ENCODE results near the gene CALR3. TPM values are rescaled to one million over a fixed set of nuclear protein-coding genes. Genes with fewer than 3 reads are reported as not detected.
A peak's percentile ranks its signal among the peaks of the same experiment; 100 is the strongest.

CALR3 gene
- total and polyA plus RNA-seq, 2 of the 13 experiments (the other 11 are each of a cell fraction or from before 2014, with no cell fraction given): not detected

DNA sequence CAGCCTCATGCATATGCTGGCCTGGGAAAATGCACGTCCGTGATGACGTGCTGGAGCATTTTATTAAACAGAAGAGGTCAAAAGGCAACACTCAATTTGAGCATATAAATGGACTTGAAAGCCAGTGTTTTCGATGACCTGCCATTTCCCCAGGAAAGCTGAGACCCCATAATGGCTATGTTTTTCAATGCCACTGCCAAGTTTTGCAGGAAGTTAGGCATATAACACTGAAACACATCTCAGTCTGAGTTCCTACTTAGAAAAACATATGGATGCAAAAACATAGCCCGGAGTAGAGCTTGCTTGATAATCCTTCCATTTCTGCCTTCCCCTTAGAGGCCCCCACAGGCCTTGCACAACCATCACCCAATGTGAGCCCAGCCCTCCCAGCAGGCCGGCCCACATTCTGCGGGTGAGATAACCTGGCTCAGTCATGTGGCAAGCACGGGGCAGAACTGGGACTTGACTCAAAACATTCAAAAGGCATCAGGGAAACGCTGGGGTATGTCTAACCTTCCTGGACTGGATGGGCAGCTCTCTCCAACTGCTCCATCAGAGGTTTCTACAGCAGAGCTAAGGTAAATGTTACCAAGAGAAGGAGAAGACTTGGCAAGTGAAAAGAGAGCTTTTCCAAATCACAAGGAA is 49.1 kb downstream of the CALR3 start (continued):
- no peak for TF ChIP-seq ZHX1 (CRISPR knock-in tag; IDR thresholded peaks at IDR 0.05; ENCODE audit: low read depth)
- no peak for TF ChIP-seq CC2D1A (CRISPR knock-in tag; IDR thresholded peaks at IDR 0.05)
- TF ChIP-seq EED (CRISPR knock-in tag; IDR thresholded peaks at IDR 0.05): no peak
- no peak for TF ChIP-seq ZNF180 (CRISPR knock-in tag; IDR thresholded peaks at IDR 0.05; ENCODE audit: borderline replicate concordance, low read depth)
- TF ChIP-seq SNAPC2 (CRISPR knock-in tag; IDR thresholded peaks at IDR 0.05): no peak
- TF ChIP-seq, protein P1, sequence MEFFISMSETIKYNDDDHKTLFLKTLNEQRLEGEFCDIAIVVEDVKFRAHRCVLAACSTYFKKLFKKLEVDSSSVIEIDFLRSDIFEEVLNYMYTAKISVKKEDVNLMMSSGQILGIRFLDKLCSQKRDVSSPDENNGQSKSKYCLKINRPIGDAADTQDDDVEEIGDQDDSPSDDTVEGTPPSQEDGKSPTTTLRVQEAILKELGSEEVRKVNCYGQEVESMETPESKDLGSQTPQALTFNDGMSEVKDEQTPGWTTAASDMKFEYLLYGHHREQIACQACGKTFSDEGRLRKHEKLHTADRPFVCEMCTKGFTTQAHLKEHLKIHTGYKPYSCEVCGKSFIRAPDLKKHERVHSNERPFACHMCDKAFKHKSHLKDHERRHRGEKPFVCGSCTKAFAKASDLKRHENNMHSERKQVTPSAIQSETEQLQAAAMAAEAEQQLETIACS (CRISPR knock-in tag; IDR thresholded peaks at IDR 0.05): no peak
- no peak for TF ChIP-seq ZNF589 (CRISPR knock-in tag; conservative IDR thresholded peaks at IDR 0.05)
- no peak for TF ChIP-seq SIN3B (IDR thresholded peaks at IDR 0.05; ENCODE audit: low read length)
- TF ChIP-seq, protein P2, sequence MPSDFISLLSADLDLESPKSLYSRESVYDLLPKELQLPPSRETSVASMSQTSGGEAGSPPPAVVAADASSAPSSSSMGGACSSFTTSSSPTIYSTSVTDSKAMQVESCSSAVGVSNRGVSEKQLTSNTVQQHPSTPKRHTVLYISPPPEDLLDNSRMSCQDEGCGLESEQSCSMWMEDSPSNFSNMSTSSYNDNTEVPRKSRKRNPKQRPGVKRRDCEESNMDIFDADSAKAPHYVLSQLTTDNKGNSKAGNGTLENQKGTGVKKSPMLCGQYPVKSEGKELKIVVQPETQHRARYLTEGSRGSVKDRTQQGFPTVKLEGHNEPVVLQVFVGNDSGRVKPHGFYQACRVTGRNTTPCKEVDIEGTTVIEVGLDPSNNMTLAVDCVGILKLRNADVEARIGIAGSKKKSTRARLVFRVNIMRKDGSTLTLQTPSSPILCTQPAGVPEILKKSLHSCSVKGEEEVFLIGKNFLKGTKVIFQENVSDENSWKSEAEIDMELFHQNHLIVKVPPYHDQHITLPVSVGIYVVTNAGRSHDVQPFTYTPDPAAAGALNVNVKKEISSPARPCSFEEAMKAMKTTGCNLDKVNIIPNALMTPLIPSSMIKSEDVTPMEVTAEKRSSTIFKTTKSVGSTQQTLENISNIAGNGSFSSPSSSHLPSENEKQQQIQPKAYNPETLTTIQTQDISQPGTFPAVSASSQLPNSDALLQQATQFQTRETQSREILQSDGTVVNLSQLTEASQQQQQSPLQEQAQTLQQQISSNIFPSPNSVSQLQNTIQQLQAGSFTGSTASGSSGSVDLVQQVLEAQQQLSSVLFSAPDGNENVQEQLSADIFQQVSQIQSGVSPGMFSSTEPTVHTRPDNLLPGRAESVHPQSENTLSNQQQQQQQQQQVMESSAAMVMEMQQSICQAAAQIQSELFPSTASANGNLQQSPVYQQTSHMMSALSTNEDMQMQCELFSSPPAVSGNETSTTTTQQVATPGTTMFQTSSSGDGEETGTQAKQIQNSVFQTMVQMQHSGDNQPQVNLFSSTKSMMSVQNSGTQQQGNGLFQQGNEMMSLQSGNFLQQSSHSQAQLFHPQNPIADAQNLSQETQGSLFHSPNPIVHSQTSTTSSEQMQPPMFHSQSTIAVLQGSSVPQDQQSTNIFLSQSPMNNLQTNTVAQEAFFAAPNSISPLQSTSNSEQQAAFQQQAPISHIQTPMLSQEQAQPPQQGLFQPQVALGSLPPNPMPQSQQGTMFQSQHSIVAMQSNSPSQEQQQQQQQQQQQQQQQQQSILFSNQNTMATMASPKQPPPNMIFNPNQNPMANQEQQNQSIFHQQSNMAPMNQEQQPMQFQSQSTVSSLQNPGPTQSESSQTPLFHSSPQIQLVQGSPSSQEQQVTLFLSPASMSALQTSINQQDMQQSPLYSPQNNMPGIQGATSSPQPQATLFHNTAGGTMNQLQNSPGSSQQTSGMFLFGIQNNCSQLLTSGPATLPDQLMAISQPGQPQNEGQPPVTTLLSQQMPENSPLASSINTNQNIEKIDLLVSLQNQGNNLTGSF (CRISPR knock-in tag; IDR thresholded peaks at IDR 0.05): no peak
- no peak for TF ChIP-seq ZNF234 (CRISPR knock-in tag; conservative IDR thresholded peaks at IDR 0.05)
- TF ChIP-seq ZNF432 (CRISPR knock-in tag; IDR thresholded peaks at IDR 0.05; ENCODE audit: borderline replicate concordance): no peak
- TF ChIP-seq SNRNP70 (IDR thresholded peaks at IDR 0.05; ENCODE audit: low read depth, low read length): no peak
- TF ChIP-seq ZNF75D (CRISPR knock-in tag; IDR thresholded peaks at IDR 0.05; ENCODE audit: borderline replicate concordance): no peak
- no peak for TF ChIP-seq ZNF607 (CRISPR knock-in tag; IDR thresholded peaks at IDR 0.05; ENCODE audit: borderline replicate concordance)
- TF ChIP-seq ELF1 (CRISPR knock-in tag; IDR thresholded peaks at IDR 0.05): peak; percentile 39; the same call in 1 of the 2 replicates
- TF ChIP-seq, protein P3, sequence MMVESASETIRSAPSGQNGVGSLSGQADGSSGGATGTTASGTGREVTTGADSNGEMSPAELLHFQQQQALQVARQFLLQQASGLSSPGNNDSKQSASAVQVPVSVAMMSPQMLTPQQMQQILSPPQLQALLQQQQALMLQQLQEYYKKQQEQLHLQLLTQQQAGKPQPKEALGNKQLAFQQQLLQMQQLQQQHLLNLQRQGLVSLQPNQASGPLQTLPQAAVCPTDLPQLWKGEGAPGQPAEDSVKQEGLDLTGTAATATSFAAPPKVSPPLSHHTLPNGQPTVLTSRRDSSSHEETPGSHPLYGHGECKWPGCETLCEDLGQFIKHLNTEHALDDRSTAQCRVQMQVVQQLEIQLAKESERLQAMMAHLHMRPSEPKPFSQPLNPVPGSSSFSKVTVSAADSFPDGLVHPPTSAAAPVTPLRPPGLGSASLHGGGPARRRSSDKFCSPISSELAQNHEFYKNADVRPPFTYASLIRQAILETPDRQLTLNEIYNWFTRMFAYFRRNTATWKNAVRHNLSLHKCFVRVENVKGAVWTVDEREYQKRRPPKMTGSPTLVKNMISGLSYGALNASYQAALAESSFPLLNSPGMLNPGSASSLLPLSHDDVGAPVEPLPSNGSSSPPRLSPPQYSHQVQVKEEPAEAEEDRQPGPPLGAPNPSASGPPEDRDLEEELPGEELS (CRISPR knock-in tag; IDR thresholded peaks at IDR 0.05): no peak
- TF ChIP-seq, protein P4, sequence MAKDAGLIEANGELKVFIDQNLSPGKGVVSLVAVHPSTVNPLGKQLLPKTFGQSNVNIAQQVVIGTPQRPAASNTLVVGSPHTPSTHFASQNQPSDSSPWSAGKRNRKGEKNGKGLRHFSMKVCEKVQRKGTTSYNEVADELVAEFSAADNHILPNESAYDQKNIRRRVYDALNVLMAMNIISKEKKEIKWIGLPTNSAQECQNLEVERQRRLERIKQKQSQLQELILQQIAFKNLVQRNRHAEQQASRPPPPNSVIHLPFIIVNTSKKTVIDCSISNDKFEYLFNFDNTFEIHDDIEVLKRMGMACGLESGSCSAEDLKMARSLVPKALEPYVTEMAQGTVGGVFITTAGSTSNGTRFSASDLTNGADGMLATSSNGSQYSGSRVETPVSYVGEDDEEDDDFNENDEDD (CRISPR knock-in tag; IDR thresholded peaks at IDR 0.05; ENCODE audit: borderline replicate concordance): peak; percentile 57; the same call in 1 of the 2 replicates
